Measurements from ENCODE around the gene KLK4. TPM values are rescaled to one million over a fixed set of nuclear protein-coding genes. Genes with fewer than 3 reads are reported as not detected.

KLK4 gene
- total RNA-seq, 1 experiment from 2014 or later = 0.48 TPM

DNA sequence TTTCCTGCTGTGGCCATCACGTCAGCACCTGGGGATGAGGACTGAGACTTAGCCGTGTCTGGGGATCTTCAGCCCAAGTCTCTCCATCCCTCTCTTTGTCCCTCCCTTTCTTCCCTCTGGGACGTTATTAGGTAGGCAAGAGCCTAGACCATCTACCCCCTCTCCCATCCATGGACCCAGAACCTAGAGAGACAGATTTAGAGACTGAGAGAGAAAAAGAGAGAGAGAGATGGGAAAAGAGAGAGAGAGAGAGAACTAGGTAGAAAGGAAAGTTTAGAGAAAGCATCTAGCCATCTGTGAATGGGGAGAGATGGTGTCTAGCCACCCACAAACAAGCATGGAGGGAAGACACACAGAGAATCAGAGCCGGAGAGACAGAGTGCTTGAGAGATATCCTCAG lies 473 bp downstream of the KLK4 start:
- TF ChIP-seq, protein P1, sequence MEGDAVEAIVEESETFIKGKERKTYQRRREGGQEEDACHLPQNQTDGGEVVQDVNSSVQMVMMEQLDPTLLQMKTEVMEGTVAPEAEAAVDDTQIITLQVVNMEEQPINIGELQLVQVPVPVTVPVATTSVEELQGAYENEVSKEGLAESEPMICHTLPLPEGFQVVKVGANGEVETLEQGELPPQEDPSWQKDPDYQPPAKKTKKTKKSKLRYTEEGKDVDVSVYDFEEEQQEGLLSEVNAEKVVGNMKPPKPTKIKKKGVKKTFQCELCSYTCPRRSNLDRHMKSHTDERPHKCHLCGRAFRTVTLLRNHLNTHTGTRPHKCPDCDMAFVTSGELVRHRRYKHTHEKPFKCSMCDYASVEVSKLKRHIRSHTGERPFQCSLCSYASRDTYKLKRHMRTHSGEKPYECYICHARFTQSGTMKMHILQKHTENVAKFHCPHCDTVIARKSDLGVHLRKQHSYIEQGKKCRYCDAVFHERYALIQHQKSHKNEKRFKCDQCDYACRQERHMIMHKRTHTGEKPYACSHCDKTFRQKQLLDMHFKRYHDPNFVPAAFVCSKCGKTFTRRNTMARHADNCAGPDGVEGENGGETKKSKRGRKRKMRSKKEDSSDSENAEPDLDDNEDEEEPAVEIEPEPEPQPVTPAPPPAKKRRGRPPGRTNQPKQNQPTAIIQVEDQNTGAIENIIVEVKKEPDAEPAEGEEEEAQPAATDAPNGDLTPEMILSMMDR (conservative IDR thresholded peaks at IDR 0.05) = no peak
- peaks cover 30% of the 10 kb centered on the region; the same call in 1 of the 2 replicates for H3K27me3 ChIP-seq (ENCODE audit: insufficient read depth, low read length)
- no peak overlapping the region for H2AK5ac ChIP-seq (ENCODE audit: insufficient read length, low read length)
- no peaks in the 10 kb centered on the region for H3K79me1 ChIP-seq (ENCODE audit: insufficient read depth, low read depth, low read length, poor library complexity, severe bottlenecking)
- H2BK15ac ChIP-seq (ENCODE audit: low read depth, low read length) = no peak overlapping the region
- Mint-ChIP-seq H3K36me3 (ENCODE audit: insufficient read depth in 1 of 3, low read depth in 3 of 3) (no peaks in the 10 kb centered on the region), H3K9me3 (no peaks in the 10 kb centered on the region; a peak in 1 of 5 replicates), H3K27me3 (ENCODE audit: low read depth) (peaks cover 46% of the 10 kb centered on the region), H3K4me3 (no peak overlapping the region; a peak in 1 of 5 replicates), H3K4me1 (peaks cover 18 to 26% of the 10 kb centered on the region in 2 experiments), H3K27ac (no peak overlapping the region)
- no peaks in the 10 kb centered on the region for H3K4me1 ChIP-seq (ENCODE audit: insufficient read depth, low read length)
- H3T11ph ChIP-seq (ENCODE audit: low read length) = no peak overlapping the region
- no peak overlapping the region for H2AFZ ChIP-seq (ENCODE audit: low read length)
- peaks cover 7% of the 10 kb centered on the region for H3K23me2 ChIP-seq (ENCODE audit: insufficient read length, low read depth, low read length, poor library complexity, severe bottlenecking)
- no peak overlapping the region for H3K4me2 ChIP-seq (ENCODE audit: insufficient read depth, insufficient read length, low read length)
- no peak overlapping the region for H2BK12ac ChIP-seq (ENCODE audit: insufficient read length, low read depth, low read length)
- no peak overlapping the region for H3K9ac ChIP-seq (ENCODE audit: extremely low read depth, insufficient read length, low read length)
- H4K91ac ChIP-seq (ENCODE audit: insufficient read length, low read depth, low read length) = no peak overlapping the region
- no peak overlapping the region for H2BK20ac ChIP-seq (ENCODE audit: low read depth, low read length, poor library complexity, severe bottlenecking)
- no peak overlapping the region for H3K14ac ChIP-seq (ENCODE audit: insufficient read depth, low read length)
- no peak overlapping the region for H3K27ac ChIP-seq (ENCODE audit: insufficient read length, low read depth, low read length)
- H3K79me2 ChIP-seq (ENCODE audit: insufficient read depth, low read length) = no peaks in the 10 kb centered on the region
- no peak overlapping the region for H2BK120ac ChIP-seq (ENCODE audit: low read depth, low read length, poor library complexity, severe bottlenecking)
- H3K4ac ChIP-seq (ENCODE audit: low read depth, low read length) = no peak overlapping the region
- no peak overlapping the region for H4K8ac ChIP-seq (replicated peaks; ENCODE audit: insufficient read length, low read depth, low read length)
- H3K23ac ChIP-seq (ENCODE audit: insufficient read length, low read depth, low read length) = no peak overlapping the region
- H2BK5ac ChIP-seq (ENCODE audit: insufficient read length, low read length) = no peak overlapping the region
- no peaks in the 10 kb centered on the region for H3K9me3 ChIP-seq (ENCODE audit: control insufficient read depth, low read depth, low read length)
- H3K18ac ChIP-seq (ENCODE audit: insufficient read length, low read depth, low read length) = no peak overlapping the region
- WGBS (ENCODE audit: extremely low coverage, insufficient read length, low lambda C conversion rate) = no CpG with 5 or more reads among the region's 4 CpGs
- H3K56ac ChIP-seq (ENCODE audit: insufficient read length, low read depth, low read length) = no peak overlapping the region
- no peak for DNase-seq
- no peaks in the 10 kb centered on the region for H4K20me1 ChIP-seq (ENCODE audit: control insufficient read depth, insufficient read depth, insufficient read length)
- no peak overlapping the region for H4K5ac ChIP-seq (ENCODE audit: insufficient read length, low read depth, low read length)

Data from H9 (cell line).